HG03196 (cell line): Measurements from ENCODE around the gene DNAJC4.
A peak's percentile ranks its signal among the peaks of the same experiment; 100 is the strongest.

ENCODE experiments used
- ATAC-seq: cut with Tn5 transposase; IDR thresholded peaks from one replicate; pipeline ENCODE4 v1.9.1; 2021; ENCODE audit not compliant: unreplicated experiment

DNAJC4 gene

GRCh38 chr11:64258356-64258755, 28.0 kb downstream of the DNAJC4 start:
- no peak for ATAC-seq

- ATAC-seq, result no peak
Measured at GRCh38 chr11:64258946-64259532, 28.7 kb downstream of the DNAJC4 start.

- no peak for ATAC-seq
Measured at GRCh38 chr11:64259533-64260067, 29.3 kb downstream of the DNAJC4 start.

- no peak for ATAC-seq
Measured at GRCh38 chr11:64260147-64260708, 29.9 kb downstream of the DNAJC4 start.

GRCh38 chr11:64261556-64262080, 31.3 kb downstream of the DNAJC4 start:
- ATAC-seq, result no peak

GRCh38 chr11:64262271-64263002, 32.1 kb downstream of the DNAJC4 start:
- ATAC-seq, result no peak

- no peak for ATAC-seq
Measured at GRCh38 chr11:64263021-64263946, 32.9 kb downstream of the DNAJC4 start.

- no peak for ATAC-seq
Measured at GRCh38 chr11:64263947-64264317, 33.6 kb downstream of the DNAJC4 start.

GRCh38 chr11:64264371-64264852, 34.1 kb downstream of the DNAJC4 start:
- no peak for ATAC-seq

GRCh38 chr11:64265176-64266160, 35.1 kb downstream of the DNAJC4 start:
- no peak for ATAC-seq

- no peak for ATAC-seq
Measured at GRCh38 chr11:64266339-64266738, 36.0 kb downstream of the DNAJC4 start.

- ATAC-seq, result no peak
Measured at GRCh38 chr11:64267207-64267945, 37.0 kb downstream of the DNAJC4 start.

GRCh38 chr11:64268025-64268892, 37.9 kb downstream of the DNAJC4 start:
- ATAC-seq, result no peak

GRCh38 chr11:64268893-64269539, 38.7 kb downstream of the DNAJC4 start:
- ATAC-seq, result peak; percentile 9

- ATAC-seq, result peak; percentile 60
Measured at GRCh38 chr11:64269540-64270220, 39.3 kb downstream of the DNAJC4 start.

- no peak for ATAC-seq
Measured at GRCh38 chr11:64275031-64275800, 44.9 kb downstream of the DNAJC4 start.
